H9 (cell line): Measurements from ENCODE around the gene RNF213. TPM values are rescaled to one million over a fixed set of nuclear protein-coding genes. Genes with fewer than 3 reads are reported as not detected.

Experiments
- DNase-seq: peaks from one replicate; pipeline ENCODE4 v3.0.0-alpha.2; 2017
- H2AFZ ChIP-seq: one replicate; pipeline ENCODE4 v1.6.1; 2013; ENCODE audit warnings: mild to moderate bottlenecking, low read length, control low read depth, moderate library complexity
- H2AK5ac ChIP-seq: 2 replicates; pipeline ENCODE4 v1.6.1; 2013; ENCODE audit warnings: low read length, control low read depth, mixed read lengths; ENCODE audit not compliant: insufficient read length
- H2BK120ac ChIP-seq: one replicate; pipeline ENCODE4 v1.6.1; 2013; ENCODE audit warnings: low read depth, mild to moderate bottlenecking, low read length, control low read depth, inconsistent platforms; ENCODE audit not compliant: poor library complexity, severe bottlenecking
- H2BK12ac ChIP-seq: 2 replicates; pipeline ENCODE4 v1.6.1; 2013; ENCODE audit warnings: low read length, control low read depth, mixed read lengths, low read depth; ENCODE audit not compliant: insufficient read length
- H2BK15ac ChIP-seq: 2 replicates; pipeline ENCODE4 v1.6.1; 2013; ENCODE audit warnings: low read depth, low read length, control low read depth
- H2BK20ac ChIP-seq: one replicate; pipeline ENCODE4 v1.6.1; 2013; ENCODE audit warnings: low read depth, mild to moderate bottlenecking, low read length, control low read depth, inconsistent platforms; ENCODE audit not compliant: poor library complexity, severe bottlenecking
- H2BK5ac ChIP-seq: 2 replicates; pipeline ENCODE4 v1.6.1; 2013; ENCODE audit warnings: low read length, control low read depth, mixed read lengths; ENCODE audit not compliant: insufficient read length
- H3K14ac ChIP-seq: 2 replicates; pipeline ENCODE4 v1.6.1; 2013; ENCODE audit warnings: low read length, control low read depth; ENCODE audit not compliant: insufficient read depth
- H3K18ac ChIP-seq: 2 replicates; pipeline ENCODE4 v1.6.1; 2013; ENCODE audit warnings: low read depth, mild to moderate bottlenecking, mixed read lengths, low read length, control low read depth; ENCODE audit not compliant: insufficient read length
- H3K23ac ChIP-seq: 2 replicates; pipeline ENCODE4 v1.6.1; 2013; ENCODE audit warnings: low read length, control low read depth, mixed read lengths, low read depth; ENCODE audit not compliant: insufficient read length
- H3K23me2 ChIP-seq: 2 replicates; pipeline ENCODE4 v1.6.1; 2013; ENCODE audit warnings: low read depth, mild to moderate bottlenecking, mixed read lengths, low read length, control low read depth; ENCODE audit not compliant: insufficient read length, poor library complexity, severe bottlenecking
- H3K27ac ChIP-seq: 2 replicates; pipeline ENCODE4 v1.5.1; 2013; ENCODE audit warnings: low read length, control low read depth, mixed read lengths, low read depth; ENCODE audit not compliant: insufficient read length
- H3K27me3 ChIP-seq: 2 replicates; pipeline ENCODE4 v1.6.1; 2013; ENCODE audit warnings: low read length, control low read depth, inconsistent platforms; ENCODE audit not compliant: insufficient read depth
- H3K4ac ChIP-seq: 2 replicates; pipeline ENCODE4 v1.6.1; 2013; ENCODE audit warnings: low read depth, mild to moderate bottlenecking, control low read depth, inconsistent platforms, low read length, moderate library complexity
- H3K4me1 ChIP-seq: 2 replicates; pipeline ENCODE4 v1.6.1; 2013; ENCODE audit warnings: low read length, control low read depth, inconsistent platforms; ENCODE audit not compliant: insufficient read depth
- H3K4me2 ChIP-seq: 2 replicates; pipeline ENCODE4 v1.6.1; 2013; ENCODE audit warnings: low read length, control low read depth, mixed read lengths; ENCODE audit not compliant: insufficient read length, insufficient read depth
- H3K56ac ChIP-seq: 2 replicates; pipeline ENCODE4 v1.6.1; 2013; ENCODE audit warnings: low read depth, mild to moderate bottlenecking, mixed read lengths, low read length, control low read depth; ENCODE audit not compliant: insufficient read length
- H3K79me1 ChIP-seq: 2 replicates; pipeline ENCODE4 v1.6.1; 2013; ENCODE audit warnings: low read depth, mild to moderate bottlenecking, moderate library complexity, low read length, control low read depth, inconsistent platforms; ENCODE audit not compliant: insufficient read depth, poor library complexity, severe bottlenecking
- H3K79me2 ChIP-seq: 2 replicates; pipeline ENCODE4 v1.6.1; 2013; ENCODE audit warnings: low read length, control low read depth, inconsistent platforms; ENCODE audit not compliant: insufficient read depth
- H3K9ac ChIP-seq: 2 replicates; pipeline ENCODE4 v1.6.1; 2013; ENCODE audit warnings: low read length, control low read depth, mixed read lengths; ENCODE audit not compliant: insufficient read length; ENCODE audit errors: extremely low read depth
- H3K9me3 ChIP-seq: one replicate; pipeline ENCODE4 v1.6.1; 2013; ENCODE audit warnings: low read depth, low read length, inconsistent platforms; ENCODE audit not compliant: control insufficient read depth
- H3T11ph ChIP-seq: one replicate; pipeline ENCODE4 v1.6.1; 2013; ENCODE audit warnings: mild to moderate bottlenecking, low read length, control low read depth, inconsistent platforms
- H4K20me1 ChIP-seq: one replicate; pipeline ENCODE4 v1.6.1; 2013; ENCODE audit not compliant: control insufficient read depth, insufficient read length, insufficient read depth
- H4K5ac ChIP-seq: 2 replicates; pipeline ENCODE4 v1.6.1; 2013; ENCODE audit warnings: low read depth, mild to moderate bottlenecking, mixed read lengths, low read length, control low read depth; ENCODE audit not compliant: insufficient read length
- H4K8ac ChIP-seq: replicated peaks from 2 replicates; pipeline ENCODE4 v1.6.1; 2013; ENCODE audit warnings: low read length, control low read depth, mixed read lengths, low read depth; ENCODE audit not compliant: insufficient read length
- H4K91ac ChIP-seq: 2 replicates; pipeline ENCODE4 v1.6.1; 2013; ENCODE audit warnings: low read depth, mild to moderate bottlenecking, moderate library complexity, mixed read lengths, low read length, control low read depth; ENCODE audit not compliant: insufficient read length
- H3K27ac Mint-ChIP-seq, 3 experiments: 2 replicates in 2 of 3; 3 replicates in 1 of 3; pipeline ENCODE4 v1.8.0; 2020 to 2021; ENCODE audit warnings: mixed read lengths in 3 of 3, mild to moderate bottlenecking in 1 of 3, moderate library complexity in 1 of 3
- H3K27me3 Mint-ChIP-seq: 2 replicates; pipeline ENCODE4 v1.8.0; 2021; ENCODE audit warnings: low read depth, mild to moderate bottlenecking, moderate library complexity, mixed read lengths
- H3K36me3 Mint-ChIP-seq, 3 experiments: 2 replicates in 2 of 3; 3 replicates in 1 of 3; pipeline ENCODE4 v1.8.0; 2020 to 2021; ENCODE audit warnings: low read depth in 3 of 3, mixed read lengths in 3 of 3; ENCODE audit not compliant: insufficient read depth in 1 of 3
- H3K4me1 Mint-ChIP-seq, 2 experiments: 2 replicates each; pipeline ENCODE4 v1.8.0; 2020; ENCODE audit warnings: mixed read lengths in 2 of 2
- H3K4me3 Mint-ChIP-seq, 2 experiments: 2 replicates in 1 of 2; 3 replicates in 1 of 2; pipeline ENCODE4 v1.8.0; 2020 to 2021; ENCODE audit warnings: mild to moderate bottlenecking in 2 of 2, mixed read lengths in 2 of 2, moderate library complexity in 1 of 2
- H3K9me3 Mint-ChIP-seq, 2 experiments: 2 replicates in 1 of 2; 3 replicates in 1 of 2; pipeline ENCODE4 v1.8.0; 2020; ENCODE audit warnings: mild to moderate bottlenecking in 2 of 2, mixed read lengths in 2 of 2, moderate library complexity in 1 of 2
- CTCF ChIP-seq: fragments of 200-600 bp; sonication (generic); conservative IDR thresholded peaks from 3 replicates; pipeline ENCODE4 v1.8.0; 2021; ENCODE audit warnings: antibody characterized with exemption, mild to moderate bottlenecking
- WGBS: extraction: QIAGEN DNeasy Blood & Tissue Kit; methylation state at CpG from one replicate; pipeline ENCODE4 v1.1.7; 2013; ENCODE audit warnings: missing lambda C conversion rate, low lambda C conversion rate, mixed read lengths; ENCODE audit not compliant: insufficient read length; ENCODE audit errors: extremely low coverage; 5-methylcytosine and 5-hydroxymethylcytosine counted together
- total RNA-seq: library from RNA; stranded (reverse); gene quantifications from 2 replicates; pipeline ENCODE4 v1.2.1, GENCODE V29; 2021

RNF213 gene
- total RNA-seq, 1 experiment from 2014 or later = 34.3 TPM

- Mint-ChIP-seq H3K27me3 (no peaks in the 10 kb centered on the region), H3K27ac (no peak overlapping the region; a peak in 1 of 7 replicates), H3K36me3 (peaks cover 11 to 76% (median 65%) of the 10 kb centered on the region in 3 experiments; a peak in 6 of 7 replicates), H3K9me3 (no peaks in the 10 kb centered on the region), H3K4me1 (peaks cover 0 to 6% of the 10 kb centered on the region in 2 experiments; a peak in 1 of 4 replicates), H3K4me3 (no peak overlapping the region)
- no peak overlapping the region for H3K9ac ChIP-seq
- H2AK5ac ChIP-seq = no peak overlapping the region
- no peak for DNase-seq
- no peak overlapping the region for H2BK120ac ChIP-seq
- no peaks in the 10 kb centered on the region for H3K9me3 ChIP-seq
- no peak overlapping the region for H4K91ac ChIP-seq
- no peak overlapping the region for H2BK5ac ChIP-seq
- no peaks in the 10 kb centered on the region for H4K20me1 ChIP-seq
- no peak for TF ChIP-seq CTCF
- no peaks in the 10 kb centered on the region for H3K4me1 ChIP-seq
- no peak overlapping the region for H3T11ph ChIP-seq
- no peak overlapping the region for H3K4me2 ChIP-seq
- H3K56ac ChIP-seq = no peak overlapping the region
- no peak overlapping the region for H3K14ac ChIP-seq
- no peak overlapping the region for H2BK12ac ChIP-seq
- H3K23me2 ChIP-seq = no peaks in the 10 kb centered on the region
- H3K79me2 ChIP-seq = no peaks in the 10 kb centered on the region
- no peak overlapping the region for H4K8ac ChIP-seq
- no peak overlapping the region for H4K5ac ChIP-seq
- no peak overlapping the region for H3K27ac ChIP-seq
- H3K79me1 ChIP-seq = no peaks in the 10 kb centered on the region
- H3K27me3 ChIP-seq = no peaks in the 10 kb centered on the region
- whole genome bisulfite sequencing = no CpG with 5 or more reads among the region's 8 CpGs
- no peak overlapping the region for H2AFZ ChIP-seq
- no peak overlapping the region for H2BK15ac ChIP-seq
- no peak overlapping the region for H3K18ac ChIP-seq
- H3K4ac ChIP-seq = no peak overlapping the region
- H2BK20ac ChIP-seq = no peak overlapping the region
- no peak overlapping the region for H3K23ac ChIP-seq
Measured at GRCh38 chr17:80382956-80383355, 122.3 kb downstream of the RNF213 start.
